Upper lobe of left lung (tissue), 4 donors: ENCODE results near the gene IWS1.

Experiments
- EP300 ChIP-seq, 4 donors: sonication (generic); formaldehyde crosslinking; IDR thresholded peaks; one replicate each; pipeline ENCODE4 v1.5.1; 2017; ENCODE audit warnings: antibody characterized with exemption in 4 of 4, control low read depth in 2 of 4
- POLR2A ChIP-seq, 4 donors: fragments of 450-650 bp; IDR thresholded peaks; one replicate each; pipeline ENCODE4 v1.5.1; 2016 to 2017; ENCODE audit warnings: antibody characterized with exemption in 4 of 4, mild to moderate bottlenecking in 2 of 4
- POLR2AphosphoS5 ChIP-seq, 2 donors: sonication (generic); formaldehyde crosslinking; IDR thresholded peaks; one replicate each; pipeline ENCODE4 v1.5.1; 2017; ENCODE audit warnings: antibody characterized with exemption in 2 of 2
- TF ChIP-seq, protein P1 (sequence below), 6 experiments: fragments of 450-650 bp in 4 of 6; fragments of 200-600 bp in 2 of 6; sonication (generic) in 2 of 6; IDR thresholded peaks; one replicate each; pipeline ENCODE4 v1.5.1; 2016 to 2019; ENCODE audit warnings: antibody characterized with exemption in 6 of 6

DNA sequence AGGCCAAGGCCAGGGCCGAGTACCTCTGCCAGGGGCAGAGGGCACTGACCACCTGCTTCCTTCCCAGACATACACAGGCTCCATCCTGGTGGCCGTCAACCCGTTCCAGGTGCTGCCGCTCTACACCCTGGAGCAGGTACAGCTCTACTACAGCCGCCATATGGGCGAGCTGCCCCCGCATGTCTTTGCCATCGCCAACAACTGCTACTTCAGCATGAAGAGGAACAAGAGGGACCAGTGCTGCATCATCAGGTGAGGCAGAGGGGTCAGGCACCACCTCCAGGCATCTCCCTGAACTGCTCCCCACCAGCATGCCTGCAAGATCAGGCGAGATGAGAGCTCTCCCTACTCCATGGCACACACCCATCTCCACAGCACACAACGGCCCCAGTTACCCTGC is 40.3 kb upstream of the IWS1 start:
- TF ChIP-seq POLR2AphosphoS5 (IDR thresholded peaks at IDR 0.05) (no peak), EP300 (IDR thresholded peaks at IDR 0.05) (no peak), POLR2A (IDR thresholded peaks at IDR 0.05) (no peak)
- TF ChIP-seq, protein P1, sequence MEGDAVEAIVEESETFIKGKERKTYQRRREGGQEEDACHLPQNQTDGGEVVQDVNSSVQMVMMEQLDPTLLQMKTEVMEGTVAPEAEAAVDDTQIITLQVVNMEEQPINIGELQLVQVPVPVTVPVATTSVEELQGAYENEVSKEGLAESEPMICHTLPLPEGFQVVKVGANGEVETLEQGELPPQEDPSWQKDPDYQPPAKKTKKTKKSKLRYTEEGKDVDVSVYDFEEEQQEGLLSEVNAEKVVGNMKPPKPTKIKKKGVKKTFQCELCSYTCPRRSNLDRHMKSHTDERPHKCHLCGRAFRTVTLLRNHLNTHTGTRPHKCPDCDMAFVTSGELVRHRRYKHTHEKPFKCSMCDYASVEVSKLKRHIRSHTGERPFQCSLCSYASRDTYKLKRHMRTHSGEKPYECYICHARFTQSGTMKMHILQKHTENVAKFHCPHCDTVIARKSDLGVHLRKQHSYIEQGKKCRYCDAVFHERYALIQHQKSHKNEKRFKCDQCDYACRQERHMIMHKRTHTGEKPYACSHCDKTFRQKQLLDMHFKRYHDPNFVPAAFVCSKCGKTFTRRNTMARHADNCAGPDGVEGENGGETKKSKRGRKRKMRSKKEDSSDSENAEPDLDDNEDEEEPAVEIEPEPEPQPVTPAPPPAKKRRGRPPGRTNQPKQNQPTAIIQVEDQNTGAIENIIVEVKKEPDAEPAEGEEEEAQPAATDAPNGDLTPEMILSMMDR (IDR thresholded peaks at IDR 0.05): no peak
